ENCODE measurements around the gene FILIP1L.

FILIP1L gene

DNA sequence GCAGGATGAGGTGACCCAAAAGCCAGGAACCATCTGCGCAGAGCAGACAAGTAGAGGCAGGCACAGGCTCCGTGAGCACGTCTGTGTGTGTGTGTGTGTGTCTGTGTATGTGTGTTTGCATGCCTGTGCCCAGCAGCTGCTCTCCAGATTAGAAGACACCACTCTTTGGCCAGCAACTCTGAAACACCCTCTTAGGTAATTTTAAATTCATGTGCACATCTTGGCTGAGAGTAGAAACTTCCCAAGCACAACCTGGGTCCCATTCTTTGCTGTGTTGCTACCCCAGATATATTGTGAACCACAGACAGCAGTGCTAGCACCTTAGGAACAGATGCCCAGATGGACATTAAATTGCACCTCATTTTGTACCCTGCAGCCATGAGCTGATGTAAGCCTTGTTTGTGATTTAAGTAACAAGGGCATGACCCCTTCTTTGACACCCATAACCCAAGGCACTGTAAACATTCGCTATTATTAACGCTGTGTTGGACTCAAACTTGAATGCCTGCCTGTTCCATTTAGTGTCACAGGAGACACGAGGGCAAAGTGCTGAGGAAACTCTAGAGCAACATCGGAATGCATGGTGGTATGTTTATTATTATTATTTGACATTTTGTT, at the start of gene FILIP1L:
Gene FILIP1L (minus strand): TSS at position 89 of the 618 bp plus-strand sequence.
- no peak for DNase-seq

DNA sequence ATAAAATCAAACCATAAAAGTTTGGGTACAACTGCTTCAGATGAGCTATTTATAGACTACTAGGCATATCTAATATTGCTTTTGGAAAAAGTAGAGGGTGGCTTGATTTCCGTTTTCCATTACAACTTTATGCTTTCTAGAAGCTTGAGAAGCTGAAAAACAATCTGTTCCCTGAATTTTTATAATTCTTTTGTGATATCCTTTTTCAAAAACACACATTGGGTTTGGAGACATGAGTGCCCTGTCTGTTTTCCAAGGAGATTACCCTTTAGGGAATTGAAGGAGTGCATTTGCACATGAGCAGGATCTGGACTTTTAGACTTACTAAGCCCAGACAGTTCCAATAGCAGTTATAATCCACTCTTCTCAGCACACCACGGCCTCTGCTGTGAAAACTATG, 49.5 kb upstream of the FILIP1L start:
- DNase-seq, result no peak

DNA sequence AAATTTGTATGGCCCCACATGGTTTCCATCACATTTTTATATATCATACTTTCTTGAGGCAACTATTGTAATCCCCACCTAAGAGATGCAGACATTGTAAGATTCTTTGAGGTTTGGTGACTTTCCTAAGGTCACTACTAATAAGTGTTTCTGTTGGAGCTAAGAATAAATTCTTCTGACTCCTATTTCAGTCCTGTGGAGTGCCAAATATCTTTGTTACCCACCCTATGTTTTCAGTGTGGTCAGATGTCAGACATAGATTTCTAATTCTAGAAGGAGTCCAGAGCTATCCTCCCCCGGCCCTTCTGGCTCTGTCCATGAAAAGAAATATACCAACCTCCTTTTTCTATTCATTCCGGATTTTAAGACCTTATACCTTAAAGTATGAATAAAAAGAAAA, 46.2 kb upstream of the FILIP1L start:
- DNase-seq, result no peak

DNA sequence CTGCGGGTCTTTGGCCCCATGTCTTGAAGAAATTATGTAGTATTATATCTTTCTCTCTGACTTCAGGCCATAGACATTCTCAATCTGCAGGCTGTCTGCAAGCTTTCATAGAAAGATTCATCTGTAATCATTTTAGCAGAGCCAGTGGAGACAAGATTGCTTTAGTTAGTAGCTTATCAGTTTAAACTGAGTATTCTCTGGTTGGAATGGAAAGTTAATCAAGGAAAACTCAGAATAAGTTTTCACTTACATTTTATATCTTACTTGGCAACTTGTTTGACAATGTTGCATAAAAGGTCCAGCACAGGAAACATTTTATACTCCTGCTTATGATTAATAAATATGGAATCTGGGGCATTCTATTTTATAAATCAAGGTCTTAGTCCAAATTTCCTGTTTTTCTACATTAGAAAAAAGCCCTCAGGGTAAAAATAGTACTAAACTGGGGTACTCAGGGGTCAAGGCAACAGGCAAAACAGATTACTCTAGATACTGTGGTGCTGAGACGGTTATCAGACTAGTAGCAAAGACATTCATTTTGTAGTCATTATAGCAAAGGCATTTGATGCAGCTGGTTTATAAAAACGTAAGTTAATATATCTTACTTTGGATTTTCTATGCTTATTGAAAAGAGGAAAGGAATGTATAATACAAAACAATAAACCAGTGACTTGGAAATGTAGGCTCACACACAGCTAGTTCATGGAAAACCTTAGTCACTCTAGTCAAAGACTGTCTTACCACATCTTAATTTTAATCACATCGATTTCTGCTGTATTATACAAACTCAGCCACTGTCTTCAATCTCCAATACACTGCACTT, 45.2 kb upstream of the FILIP1L start:
- DNase-seq, result no peak

DNA sequence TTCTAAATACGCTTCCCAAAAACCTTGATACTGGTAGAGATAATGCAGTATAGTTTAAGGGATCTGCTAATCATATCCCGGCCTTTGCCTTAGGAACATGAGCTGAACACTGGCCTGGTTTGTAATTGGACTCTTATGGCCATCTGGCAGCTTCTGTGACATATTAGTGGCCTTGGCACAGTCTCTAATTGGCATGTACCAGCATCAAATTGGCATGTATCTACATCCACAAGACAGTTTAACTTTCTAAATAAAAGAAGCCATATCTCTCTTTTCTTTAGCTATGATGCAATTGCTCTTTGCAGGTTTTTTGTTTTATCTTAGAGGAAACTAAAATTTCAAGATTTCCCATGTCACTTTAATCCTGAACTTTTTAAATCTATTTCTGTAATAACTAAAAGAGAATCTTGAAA, 44.6 kb upstream of the FILIP1L start:
- peak; percentile 60 for DNase-seq

DNA sequence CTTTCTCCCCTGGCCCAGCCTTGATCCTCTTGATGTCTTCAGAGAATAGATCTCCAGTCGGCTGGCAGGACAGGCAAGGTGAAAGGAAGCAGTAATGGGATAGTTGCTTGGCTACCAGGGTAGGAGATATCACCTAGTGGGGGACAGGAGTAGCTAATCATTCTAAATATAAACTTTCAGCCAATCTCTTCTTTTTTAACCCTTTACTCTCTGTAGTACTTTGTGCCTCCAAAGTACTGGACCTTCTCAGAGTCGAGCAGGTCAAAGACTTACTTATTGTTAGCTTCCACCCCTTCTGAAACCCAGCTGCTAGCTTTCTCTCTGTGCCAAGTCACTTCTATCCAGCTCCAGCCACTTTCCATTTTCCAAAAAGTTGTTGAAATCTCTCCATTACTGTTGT, 43.4 kb upstream of the FILIP1L start:
- DNase-seq, result no peak

DNA sequence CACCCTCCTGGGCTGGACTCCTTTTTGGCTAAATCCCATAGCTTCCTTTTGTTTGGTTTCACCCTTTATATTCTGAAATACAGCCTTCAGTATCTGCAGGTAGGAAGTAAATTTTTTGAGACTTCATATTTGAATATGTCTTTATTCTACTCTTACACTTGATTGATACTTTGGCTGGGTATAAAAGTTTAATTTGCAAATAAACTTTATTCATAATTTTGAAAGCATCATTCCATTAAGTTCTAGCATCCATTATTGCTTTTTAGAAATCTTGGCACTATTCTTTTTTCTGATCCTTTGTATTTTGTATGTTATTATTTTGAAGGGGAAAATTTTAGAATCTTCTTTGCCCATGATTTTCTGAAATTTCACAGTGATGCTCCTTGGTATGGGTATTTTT, 41.3 kb upstream of the FILIP1L start:
- DNase-seq, result no peak

DNA sequence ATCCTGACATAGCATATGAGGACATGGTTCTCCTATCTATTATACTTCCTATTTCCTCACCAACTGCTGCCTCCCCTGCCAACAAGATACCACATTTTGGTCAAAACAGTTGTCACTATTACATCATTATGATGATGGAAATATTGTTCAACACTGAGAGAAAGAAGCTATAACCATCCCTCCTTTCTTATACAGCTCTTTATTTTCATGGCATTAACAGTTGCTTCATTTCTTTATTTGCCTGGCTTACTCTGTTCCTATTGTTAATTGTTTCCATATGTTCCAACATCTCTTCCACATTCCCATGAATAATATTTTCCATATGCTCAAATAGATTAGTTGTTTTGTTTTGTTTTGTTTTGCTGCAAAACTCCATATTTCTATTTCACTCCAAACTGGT, 40.8 kb upstream of the FILIP1L start:
- no peak for DNase-seq

DNA sequence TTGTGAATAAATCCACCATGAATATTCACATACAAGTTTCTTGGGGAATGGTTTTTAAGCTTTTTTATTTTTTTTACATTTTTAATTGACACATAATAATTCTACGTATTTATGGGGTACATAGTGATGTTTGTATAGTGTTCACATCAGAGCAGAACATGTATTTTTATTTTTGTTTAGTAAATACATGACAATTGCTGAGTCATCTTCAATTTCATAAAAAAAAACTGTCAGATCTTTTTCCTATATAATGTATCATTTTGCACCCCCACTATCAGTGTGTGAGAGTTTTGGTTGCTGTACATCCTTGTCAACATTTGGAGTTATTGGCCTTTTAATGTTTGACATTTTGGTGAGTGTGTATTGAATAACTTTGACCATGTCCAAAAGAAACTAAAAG, 39.9 kb upstream of the FILIP1L start:
- no peak for DNase-seq

DNA sequence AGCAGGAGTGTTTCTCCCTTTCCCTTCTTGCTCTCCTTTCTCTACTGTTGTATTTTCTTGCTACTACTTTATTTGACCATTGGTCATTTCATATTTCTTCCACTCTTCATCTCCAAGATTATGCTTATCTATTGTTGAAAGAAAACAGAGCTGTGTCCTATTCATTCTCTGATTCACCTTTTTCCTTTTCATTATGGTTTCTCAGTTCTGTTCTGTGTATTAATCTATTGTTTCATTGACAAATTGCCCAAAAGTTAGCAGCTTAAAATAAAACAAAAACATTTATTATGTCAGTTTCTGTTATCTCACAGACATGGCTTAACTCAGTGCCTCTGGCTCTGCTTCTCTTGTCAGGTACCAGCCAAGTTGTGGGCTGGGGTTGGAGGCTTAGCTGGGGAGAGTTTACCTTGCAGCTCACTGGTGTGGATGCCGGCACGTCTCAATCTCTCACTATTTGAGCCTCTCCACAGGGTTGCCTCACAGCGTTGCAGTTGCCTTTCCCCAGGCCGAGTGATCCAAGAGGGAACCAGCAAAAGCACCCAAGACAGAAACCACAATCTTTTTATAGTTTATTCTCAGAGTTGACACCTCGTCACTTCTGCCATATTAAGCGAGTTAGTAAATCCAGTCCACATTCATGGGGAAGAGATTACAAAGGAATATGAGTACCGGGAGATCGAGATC, 36.9 kb upstream of the FILIP1L start:
- DNase-seq, result no peak

DNA sequence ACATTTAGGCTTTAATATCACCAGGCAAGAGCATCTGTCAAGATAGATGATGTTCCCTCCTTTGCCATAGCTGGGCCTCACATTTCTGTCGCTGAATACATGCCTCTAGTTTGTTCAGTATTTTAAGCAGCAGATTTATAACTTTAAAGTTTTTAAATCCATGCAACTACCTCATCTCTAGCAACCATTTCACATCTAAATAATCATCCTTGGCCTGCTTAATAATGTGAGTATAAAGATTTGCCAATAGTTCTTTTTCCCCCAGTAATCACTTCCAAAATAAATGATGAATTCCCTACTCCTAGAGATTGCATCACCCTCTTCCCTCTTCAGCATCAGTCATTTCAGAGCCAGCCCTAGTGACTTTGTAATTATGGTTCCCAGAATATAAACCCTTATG, 36.2 kb upstream of the FILIP1L start:
- no peak for DNase-seq

DNA sequence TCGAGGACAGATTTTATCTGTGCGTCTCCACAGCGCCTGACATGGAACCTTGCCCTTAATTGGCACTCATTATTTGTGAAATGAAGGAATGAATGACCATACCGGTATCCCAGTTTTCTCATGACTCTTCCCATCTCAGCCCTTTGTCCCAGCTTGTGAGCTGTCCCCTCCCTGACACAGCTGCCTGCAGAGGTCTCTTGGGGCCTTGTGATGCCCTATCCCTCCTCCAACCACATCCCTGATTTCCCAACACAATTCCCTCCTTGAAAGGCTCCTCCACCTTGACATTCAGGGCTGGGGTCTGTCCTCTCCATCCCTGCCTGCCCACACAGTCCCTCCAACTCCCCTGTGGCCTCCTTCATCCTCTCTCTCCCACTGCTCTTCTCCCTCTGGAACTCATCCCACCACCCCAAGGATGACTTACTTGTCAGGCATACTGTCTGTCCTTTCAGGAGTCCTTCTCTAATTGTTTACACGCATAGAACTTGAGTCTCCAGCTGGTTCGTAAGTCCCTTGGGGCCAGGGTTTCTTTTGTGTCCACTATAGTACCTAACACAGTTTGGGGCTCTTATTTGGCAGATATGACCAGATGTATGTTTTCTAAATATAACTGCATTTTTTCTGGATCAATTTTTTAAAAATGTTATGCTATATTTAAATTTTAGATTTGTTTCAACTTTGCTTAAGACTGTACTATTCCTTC, 35.6 kb upstream of the FILIP1L start:
- no peak for DNase-seq

DNA sequence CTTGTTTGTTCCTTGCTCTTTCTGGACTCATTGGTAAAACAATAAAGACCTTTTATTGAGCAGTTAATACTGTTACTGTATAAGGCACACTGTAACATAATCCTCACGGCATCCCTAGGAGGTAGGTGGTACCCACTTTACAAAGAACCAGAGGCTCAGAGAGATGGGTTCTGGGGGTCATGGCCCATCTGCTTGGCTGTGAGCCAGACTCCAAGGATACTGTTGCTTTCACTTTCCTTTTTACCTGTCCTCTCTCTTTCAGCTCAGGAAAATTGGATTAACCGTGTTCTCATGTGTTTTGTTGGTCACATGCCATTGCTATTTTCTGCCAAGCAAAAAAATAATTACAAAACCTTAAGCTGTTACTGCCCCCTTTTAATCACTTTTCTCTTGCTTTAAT, 34.8 kb upstream of the FILIP1L start:
- no peak for DNase-seq

DNA sequence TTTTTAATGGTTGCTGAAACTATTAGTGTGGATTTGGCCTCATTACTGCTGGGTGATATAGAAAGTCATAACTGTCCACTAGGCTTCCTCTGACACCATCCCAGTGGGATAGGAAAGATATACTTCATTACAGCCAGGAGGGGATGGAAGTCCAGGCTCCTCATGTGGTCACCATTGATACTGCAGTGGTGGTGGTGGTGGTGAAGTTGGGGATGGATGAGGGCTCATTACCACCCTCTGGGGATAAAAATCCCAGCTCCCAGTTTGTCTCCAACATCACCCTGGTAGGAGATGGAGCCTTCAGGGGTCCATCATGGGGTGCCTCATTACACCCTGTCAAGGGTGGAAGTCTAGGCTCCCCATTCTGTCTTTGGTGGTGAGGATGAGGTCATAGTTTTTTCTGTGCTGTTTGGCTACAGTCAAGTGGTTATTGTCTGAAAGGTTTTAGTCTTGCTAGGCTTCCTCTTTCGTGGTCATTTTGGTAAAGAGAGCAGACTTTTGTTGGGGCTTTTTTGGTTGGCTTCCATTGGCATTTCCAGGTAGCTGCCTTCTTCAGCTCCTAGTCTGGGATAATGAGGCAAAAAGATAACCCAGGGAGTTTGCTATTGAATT, 30.1 kb upstream of the FILIP1L start:
- no peak for DNase-seq

DNA sequence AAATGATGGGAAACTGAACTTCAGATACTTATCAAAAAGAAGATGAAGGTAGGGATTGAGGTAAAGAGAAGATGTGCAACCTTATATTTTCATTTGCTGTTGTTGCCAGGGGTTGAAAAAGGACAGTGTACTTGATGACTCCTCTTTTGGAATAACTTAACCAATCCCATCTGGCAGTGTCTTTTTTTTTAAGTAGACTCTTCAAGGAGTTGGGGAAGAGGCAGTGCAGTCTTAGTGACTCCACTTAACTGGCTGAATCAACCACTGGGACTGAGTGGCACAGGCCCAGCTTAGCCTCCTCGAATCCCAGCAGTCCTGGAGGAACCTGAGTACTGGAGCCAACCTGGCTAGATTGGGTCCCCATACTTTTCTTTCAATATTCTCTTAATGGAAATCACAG, 27.3 kb upstream of the FILIP1L start:
- peak; percentile 34 for DNase-seq

DNA sequence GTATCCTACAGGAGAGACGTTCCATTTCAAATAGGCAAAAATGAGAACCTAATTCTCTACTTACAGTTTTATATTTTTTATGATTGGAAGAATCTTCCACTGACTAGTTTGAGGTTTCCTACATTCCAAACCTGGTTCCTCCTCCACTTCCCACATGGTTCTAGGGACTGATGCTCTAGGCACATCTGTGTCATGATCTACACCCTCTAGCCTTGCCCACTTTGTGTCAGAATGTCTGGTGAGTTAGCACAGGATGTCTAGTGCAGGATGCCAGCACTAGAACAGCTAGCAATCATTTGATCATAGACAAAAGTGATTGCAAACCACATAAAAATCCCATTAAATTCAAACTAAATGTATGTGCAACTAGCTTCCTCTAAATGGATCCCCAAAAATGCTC, 26.7 kb upstream of the FILIP1L start:
- no peak for DNase-seq

DNA sequence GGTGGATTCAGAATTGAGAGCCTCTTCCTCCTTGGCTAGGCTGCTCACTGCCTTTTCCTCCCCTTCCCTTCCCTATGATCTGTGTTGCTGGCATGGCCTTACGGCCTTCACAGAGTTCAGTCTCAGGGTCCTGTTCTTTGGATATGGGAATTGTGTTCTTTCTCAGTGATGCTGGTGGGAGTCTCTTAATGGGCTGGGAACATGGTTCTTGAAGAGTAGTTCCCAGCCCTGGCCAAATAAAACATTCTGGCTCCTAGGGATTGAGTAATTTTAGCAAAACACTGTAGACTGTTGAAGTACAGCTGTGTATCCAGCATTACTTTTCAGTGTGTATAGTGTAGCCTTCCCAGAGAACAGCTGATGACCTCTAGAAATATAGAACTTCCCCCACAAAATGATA, 22.6 kb upstream of the FILIP1L start:
- DNase-seq, result peak; percentile 61

DNA sequence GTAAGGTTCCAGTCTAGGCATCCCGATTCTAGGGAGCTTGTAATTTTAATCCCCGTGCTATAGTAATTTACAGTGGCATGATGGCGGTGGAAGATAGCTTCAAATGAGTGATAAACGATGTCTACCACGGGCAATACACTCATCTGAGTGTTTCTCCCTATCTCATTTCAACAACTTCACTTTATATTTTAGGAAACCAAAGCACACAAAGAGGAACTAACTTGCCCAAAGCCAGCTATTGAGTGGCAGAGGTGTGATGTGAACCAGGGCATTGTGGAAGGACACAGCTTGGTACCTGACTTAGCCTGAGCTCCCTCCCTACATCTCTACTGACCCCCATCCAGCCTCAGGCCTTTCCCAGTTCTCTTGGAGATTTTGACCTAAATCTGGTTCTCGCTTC, 16.9 kb upstream of the FILIP1L start:
- no peak for DNase-seq

DNA sequence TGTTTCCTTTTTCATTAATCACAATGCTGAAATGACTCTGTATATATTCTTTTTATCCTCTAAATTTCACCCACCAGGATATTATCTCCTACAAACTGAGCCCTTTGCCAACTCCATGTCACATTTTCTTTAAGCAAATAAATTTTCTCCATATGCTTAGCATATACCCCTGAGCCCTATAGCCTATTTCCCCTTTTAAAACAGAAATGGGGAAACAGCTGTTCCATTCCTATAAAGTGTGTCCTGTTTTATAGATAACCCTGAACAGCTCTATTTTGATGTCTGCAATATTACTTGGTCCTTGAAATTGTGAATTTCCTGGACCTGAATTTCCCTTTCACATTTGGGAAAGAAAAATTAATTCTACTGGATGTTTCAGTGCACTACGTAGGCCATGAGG, 15.6 kb upstream of the FILIP1L start:
- DNase-seq, result no peak

DNA sequence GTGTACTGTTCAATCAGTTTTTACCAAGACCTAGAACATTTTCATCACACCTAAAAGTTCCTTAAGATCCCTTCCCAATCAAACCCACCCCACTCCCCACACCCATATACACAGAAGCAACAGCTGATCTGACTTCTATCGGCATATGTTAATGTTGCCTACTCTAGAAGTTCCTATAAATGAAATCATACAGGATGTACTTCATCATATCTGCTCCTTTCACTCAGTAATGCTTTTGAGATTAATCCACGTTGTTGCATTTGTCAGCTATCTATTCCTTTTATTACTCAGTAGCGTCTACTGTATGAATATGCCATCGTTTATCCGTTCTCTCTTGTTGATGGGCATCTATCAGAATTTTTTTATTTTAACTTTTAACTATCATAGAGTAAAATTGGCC, 14.3 kb upstream of the FILIP1L start:
- no peak for DNase-seq

DNA sequence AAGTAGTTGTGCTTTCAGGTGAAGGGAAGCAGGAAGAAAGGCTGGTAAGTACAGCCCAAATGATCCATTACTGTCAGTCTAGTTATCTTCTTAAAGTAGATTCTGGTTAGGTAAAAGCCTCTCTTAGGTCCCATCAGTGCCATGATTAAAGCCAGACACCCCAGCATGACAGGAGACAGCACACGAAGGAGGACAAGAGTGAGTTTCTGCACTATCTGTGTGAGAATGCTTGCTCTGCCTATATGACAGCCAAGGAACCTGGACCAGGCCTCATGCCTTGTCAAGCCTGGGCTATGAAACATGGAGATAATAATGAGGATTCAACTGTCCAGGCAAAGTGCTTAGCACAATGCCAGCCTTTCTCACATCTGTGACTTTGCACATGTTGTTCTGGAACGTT, 13.5 kb upstream of the FILIP1L start:
- no peak for DNase-seq

DNA sequence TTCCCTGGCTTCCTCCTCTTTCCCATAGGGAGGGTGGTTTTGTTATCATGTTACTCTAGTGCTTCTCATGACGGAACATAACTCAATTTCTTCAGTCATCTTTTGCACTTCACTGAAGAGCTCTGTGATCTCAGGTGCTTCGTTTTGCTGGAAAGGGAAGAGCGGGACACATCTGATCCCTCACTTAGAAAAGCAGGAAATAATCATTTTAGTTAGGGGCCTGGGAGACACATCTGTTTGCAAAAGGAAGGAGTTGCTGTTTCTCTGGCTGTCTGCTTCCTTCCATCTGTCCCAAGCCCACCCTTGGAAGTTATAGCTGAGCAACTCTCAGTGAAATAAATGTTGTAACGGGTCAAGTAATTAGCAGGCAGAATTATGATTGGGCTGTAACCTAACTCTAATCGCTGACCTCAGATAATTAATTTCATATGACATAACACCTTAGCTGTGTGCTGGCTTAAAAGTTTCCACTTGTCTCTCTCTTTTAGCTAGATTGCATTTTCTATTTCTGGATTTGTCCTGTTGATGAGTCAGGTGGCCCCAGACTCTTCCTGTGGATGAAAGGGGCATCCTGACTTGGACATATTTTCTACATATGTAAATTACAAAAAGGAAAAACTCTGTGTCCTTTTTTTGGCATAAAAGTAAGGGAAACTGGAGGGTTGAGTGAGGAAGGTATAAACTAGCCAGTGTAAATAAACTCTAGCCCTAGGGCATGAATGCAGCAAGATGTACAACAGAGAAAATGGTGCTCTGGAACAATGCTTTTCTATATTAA, 11.0 kb upstream of the FILIP1L start:
- DNase-seq, result no peak

All from right hindlimb (tissue), 1 donor.